GM12892 (cell line): ENCODE measurements around the gene SPRR3.
"Not testable (repeated sequence)": the region's sequence is repeated elsewhere in the genome, so short reads cannot be mapped to it uniquely, and the experiment has no call there.

ENCODE experiments used
- POLR2A ChIP-seq: IDR thresholded peaks from 2 replicates; pipeline ENCODE4 v1.6.1; 2011; ENCODE audit warnings: low read depth, low read length, control low read depth
- POLR2AphosphoS5 ChIP-seq: IDR thresholded peaks from 2 replicates; pipeline ENCODE4 v1.6.1; 2011; ENCODE audit warnings: low read depth, low read length, control low read depth

GRCh38 chr1:153022340-153022739, 20.8 kb downstream of the SPRR3 start:
- TF ChIP-seq POLR2AphosphoS5, POLR2A: not testable (repeated sequence)
